GM18870 (cell line): ENCODE results near the gene MYLK3.

Source experiments
- ATAC-seq: cut with Tn5 transposase; IDR thresholded peaks from one replicate; pipeline ENCODE4 v1.9.1; 2021; ENCODE audit warnings: moderate library complexity; ENCODE audit not compliant: unreplicated experiment

Gene MYLK3

GRCh38 chr16:46728806-46729205, 19.3 kb downstream of the MYLK3 start:
- no peak for ATAC-seq

GRCh38 chr16:46727630-46728029, 20.5 kb downstream of the MYLK3 start:
- no peak for ATAC-seq

- no peak for ATAC-seq
Observed at GRCh38 chr16:46727184-46727583, 21.0 kb downstream of the MYLK3 start.

- no peak for ATAC-seq
Observed at GRCh38 chr16:46721885-46722284, 26.3 kb downstream of the MYLK3 start.

- ATAC-seq: no peak
Observed at GRCh38 chr16:46720619-46721018, 27.5 kb downstream of the MYLK3 start.

- ATAC-seq: no peak
Observed at GRCh38 chr16:46719528-46719927, 28.6 kb downstream of the MYLK3 start.

- no peak for ATAC-seq
Observed at GRCh38 chr16:46718214-46718613, 29.9 kb downstream of the MYLK3 start.

- ATAC-seq: no peak
Observed at GRCh38 chr16:46717692-46718091, 30.5 kb downstream of the MYLK3 start.

GRCh38 chr16:46715769-46716305, 32.3 kb downstream of the MYLK3 start:
- no peak for ATAC-seq

GRCh38 chr16:46714797-46715591, 33.1 kb downstream of the MYLK3 start:
- ATAC-seq: no peak

GRCh38 chr16:46713634-46714033, 34.5 kb downstream of the MYLK3 start:
- ATAC-seq: no peak

- ATAC-seq: no peak
Observed at GRCh38 chr16:46712911-46713310, 35.2 kb downstream of the MYLK3 start.

- ATAC-seq: no peak
Observed at GRCh38 chr16:46711106-46712058, 36.8 kb downstream of the MYLK3 start.

- no peak for ATAC-seq
Observed at GRCh38 chr16:46709469-46710005, 38.6 kb downstream of the MYLK3 start.

- ATAC-seq: no peak
Observed at GRCh38 chr16:46706642-46707041, 41.5 kb downstream of the MYLK3 start.

- ATAC-seq: no peak
Observed at GRCh38 chr16:46702030-46702429, 46.1 kb downstream of the MYLK3 start.

GRCh38 chr16:46701615-46702014, 46.5 kb downstream of the MYLK3 start:
- no peak for ATAC-seq

- no peak for ATAC-seq
Observed at GRCh38 chr16:46700048-46700447, 48.1 kb downstream of the MYLK3 start.

GRCh38 chr16:46696957-46697356, 51.2 kb downstream of the MYLK3 start:
- ATAC-seq: no peak

GRCh38 chr16:46695937-46696336, 52.2 kb downstream of the MYLK3 start:
- ATAC-seq: no peak

GRCh38 chr16:46693598-46693997, 54.5 kb downstream of the MYLK3 start:
- no peak for ATAC-seq
